Bronchial epithelial cell (primary cell): ENCODE measurements around the gene OR1I1. TPM values are rescaled to one million over a fixed set of nuclear protein-coding genes. Genes with fewer than 3 reads are reported as not detected.

Experiments used
- DNase-seq: peaks from one replicate; pipeline ENCODE4 v3.0.0-alpha.2; 2010; ENCODE audit warnings: low read depth
- FAIRE-seq: peaks from 2 replicates; lab custom pipeline; 2011; peaks lifted over from hg19 to GRCh38; lab: Jason Lieb, UNC
- H3K27me3 ChIP-seq: 2 replicates; pipeline ENCODE4 v1.5.1; 2011; ENCODE audit warnings: low read length; ENCODE audit not compliant: control insufficient read depth, insufficient read depth
- H3K36me3 ChIP-seq: 2 replicates; pipeline ENCODE4 v1.5.1; 2011; ENCODE audit warnings: low read length; ENCODE audit not compliant: control insufficient read depth, insufficient read depth
- H3K4me3 ChIP-seq: 2 replicates; pipeline ENCODE4 v1.5.1; 2011; ENCODE audit warnings: mild to moderate bottlenecking, low read depth, low read length, control low read depth
- CTCF ChIP-seq: IDR thresholded peaks from 2 replicates; pipeline ENCODE4 v1.5.1; 2011; ENCODE audit warnings: mild to moderate bottlenecking, moderate library complexity, low read length, control low read depth, inconsistent platforms; ENCODE audit not compliant: insufficient read depth, severe bottlenecking
- total RNA-seq: library from RNA; depleted of rRNA; stranded (reverse); fragments of >200 nt; gene quantifications from 2 replicates; pipeline ENCODE4 v1.2.1, GENCODE V29; 2014

The OR1I1 gene
- total RNA-seq, 1 donor from 2014 or later, result not detected

- FAIRE-seq (no peak), DNase-seq (no peak)
- no peak overlapping the region for H3K4me3 ChIP-seq
- H3K36me3 ChIP-seq, result no peaks in the 10 kb centered on the region
- H3K27me3 ChIP-seq, result no peaks in the 10 kb centered on the region
- no peak for TF ChIP-seq CTCF
Observed at GRCh38 chr19:15108145-15108844, 26.3 kb downstream of the OR1I1 start.

- no peak for DNase-seq
- no peak for TF ChIP-seq CTCF
- FAIRE-seq, result no peak
- Histone ChIP-seq H3K27me3 (no peaks in the 10 kb centered on the region), H3K36me3 (peaks cover 2% of the 10 kb centered on the region), H3K4me3 (no peak overlapping the region)
Observed at GRCh38 chr19:15108845-15109767, 27.1 kb downstream of the OR1I1 start.

GRCh38 chr19:15109768-15110417, 27.9 kb downstream of the OR1I1 start:
- TF ChIP-seq CTCF, result no peak
- DNase-seq (no peak), FAIRE-seq (no peak)
- H3K4me3 ChIP-seq, result no peak overlapping the region
- H3K36me3 ChIP-seq, result peaks cover 2% of the 10 kb centered on the region
- no peaks in the 10 kb centered on the region for H3K27me3 ChIP-seq

GRCh38 chr19:15110418-15110815, 28.4 kb downstream of the OR1I1 start:
- DNase-seq (no peak), FAIRE-seq (no peak)
- H3K36me3 ChIP-seq, result peaks cover 4% of the 10 kb centered on the region
- no peaks in the 10 kb centered on the region for H3K27me3 ChIP-seq
- TF ChIP-seq CTCF, result no peak
- no peak overlapping the region for H3K4me3 ChIP-seq

- DNase-seq, result no peak
- TF ChIP-seq CTCF, result no peak
- Histone ChIP-seq H3K27me3 (no peaks in the 10 kb centered on the region), H3K36me3 (peaks cover 7% of the 10 kb centered on the region), H3K4me3 (no peak overlapping the region)
- no peak for FAIRE-seq
Observed at GRCh38 chr19:15111758-15112157, 29.7 kb downstream of the OR1I1 start.
